Non-pigmented ciliary epithelial cell (primary cell): ENCODE data around the gene LDLRAD2.
"Not testable (repeated sequence)": the region's sequence is repeated elsewhere in the genome, so short reads cannot be mapped to it uniquely, and the experiment has no call there.

Experiments
- DNase-seq: peaks from one replicate; pipeline ENCODE4 v3.0.0-alpha.2; 2010; ENCODE audit warnings: low read depth

Gene LDLRAD2

GRCh38 chr1:21783679-21784603 is 28.1 kb upstream of the LDLRAD2 start:
- DNase-seq: peak; percentile 47

- DNase-seq: not testable (repeated sequence)
These were observed 26.3 kb upstream of the LDLRAD2 start for GRCh38 chr1:21785764-21786163.

GRCh38 chr1:21786640-21787039 is 25.4 kb upstream of the LDLRAD2 start:
- DNase-seq: no peak

- no peak for DNase-seq
These were observed 19.0 kb upstream of the LDLRAD2 start for GRCh38 chr1:21793104-21793503.

GRCh38 chr1:21794656-21795055 is 17.4 kb upstream of the LDLRAD2 start:
- no peak for DNase-seq

GRCh38 chr1:21795075-21795474 is 17.0 kb upstream of the LDLRAD2 start:
- no peak for DNase-seq

- no peak for DNase-seq
These were observed 12.3 kb upstream of the LDLRAD2 start for GRCh38 chr1:21799730-21800129.

- no peak for DNase-seq
These were observed 11.0 kb upstream of the LDLRAD2 start for GRCh38 chr1:21801100-21801499.

- no peak for DNase-seq
These were observed 7.5 kb upstream of the LDLRAD2 start for GRCh38 chr1:21804536-21804935.

GRCh38 chr1:21813542-21813941 is 1.5 kb downstream of the LDLRAD2 start:
- no peak for DNase-seq

- no peak for DNase-seq
These were observed 2.3 kb downstream of the LDLRAD2 start for GRCh38 chr1:21814241-21814918.

GRCh38 chr1:21814981-21815582 is 3.0 kb downstream of the LDLRAD2 start:
- no peak for DNase-seq

- DNase-seq: no peak
These were observed 3.8 kb downstream of the LDLRAD2 start for GRCh38 chr1:21815724-21816321.

GRCh38 chr1:21816602-21817302 is 4.7 kb downstream of the LDLRAD2 start:
- DNase-seq: peak; percentile 43

- DNase-seq: no peak
These were observed 6.6 kb downstream of the LDLRAD2 start for GRCh38 chr1:21818656-21819055.

- DNase-seq: no peak
These were observed 8.7 kb downstream of the LDLRAD2 start for GRCh38 chr1:21820597-21821232.

GRCh38 chr1:21821385-21822019 is 9.4 kb downstream of the LDLRAD2 start:
- DNase-seq: no peak

GRCh38 chr1:21822349-21822748 is 10.3 kb downstream of the LDLRAD2 start:
- no peak for DNase-seq

GRCh38 chr1:21823206-21823979 is 11.3 kb downstream of the LDLRAD2 start:
- no peak for DNase-seq
